ENCODE data around the gene PPP2R3C.
"Not testable (repeated sequence)": the region's sequence is repeated elsewhere in the genome, so short reads cannot be mapped to it uniquely, and the experiment has no call there.

PPP2R3C gene

DNA sequence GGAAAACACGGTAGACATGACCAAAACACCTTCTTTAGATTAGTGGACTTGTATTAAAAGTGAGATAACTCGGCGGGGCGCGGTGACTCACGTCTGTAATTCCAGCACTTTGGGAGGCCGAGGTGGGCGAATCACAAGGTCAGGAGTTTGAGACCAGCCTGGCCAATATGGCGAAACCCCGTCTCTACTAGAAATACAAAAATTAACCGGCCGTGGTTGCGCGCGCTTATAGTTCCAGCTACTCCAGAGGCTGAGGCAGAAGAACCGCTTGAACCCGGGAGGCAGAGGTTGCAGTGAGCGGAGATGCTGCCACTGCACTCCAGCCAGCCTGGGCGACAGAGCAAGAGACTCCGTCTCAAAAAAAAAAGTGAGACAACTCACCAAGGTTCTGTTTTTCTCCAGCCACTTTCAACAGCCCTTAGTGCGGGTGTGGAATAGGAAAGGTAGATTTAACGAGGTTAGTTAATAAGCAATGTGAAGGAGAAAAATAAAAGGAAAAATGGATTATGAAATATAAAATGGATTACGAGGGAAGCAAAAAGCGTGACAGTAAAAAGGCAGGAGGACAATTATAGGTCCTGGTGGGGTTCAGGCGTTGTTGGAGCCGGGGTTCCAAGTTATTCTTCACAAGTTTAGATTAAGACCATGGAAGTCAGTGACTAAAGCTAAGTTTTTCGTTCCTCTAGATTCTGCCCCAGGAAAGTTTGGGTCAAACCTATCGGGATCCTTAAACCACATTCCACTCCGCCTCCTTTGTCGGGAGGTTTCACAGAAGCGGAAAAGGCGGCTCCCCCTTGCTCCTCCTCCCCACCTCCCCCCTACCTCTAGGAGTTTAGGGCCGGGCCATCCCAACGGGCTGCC, 534 bp downstream of the PPP2R3C start:
- H3K27me3 Mint-ChIP-seq, result no peaks in the 10 kb centered on the region
- ATAC-seq (replicated peaks; ENCODE audit: extremely low read depth, poor library complexity, severe bottlenecking), result no peak
- no peak for DNase-seq (ENCODE audit: low spot score in 2 of 2)
- peaks cover 59% of the 10 kb centered on the region for H3K4me1 Mint-ChIP-seq
- H3K4me3 Mint-ChIP-seq, result peak overlapping the region; percentile 97
- no peaks in the 10 kb centered on the region for H3K9me3 Mint-ChIP-seq
- H3K27ac Mint-ChIP-seq (ENCODE audit: low read depth), result peak overlapping the region; percentile 99
- peaks cover 42% of the 10 kb centered on the region for H3K36me3 Mint-ChIP-seq (ENCODE audit: insufficient read depth)

DNA sequence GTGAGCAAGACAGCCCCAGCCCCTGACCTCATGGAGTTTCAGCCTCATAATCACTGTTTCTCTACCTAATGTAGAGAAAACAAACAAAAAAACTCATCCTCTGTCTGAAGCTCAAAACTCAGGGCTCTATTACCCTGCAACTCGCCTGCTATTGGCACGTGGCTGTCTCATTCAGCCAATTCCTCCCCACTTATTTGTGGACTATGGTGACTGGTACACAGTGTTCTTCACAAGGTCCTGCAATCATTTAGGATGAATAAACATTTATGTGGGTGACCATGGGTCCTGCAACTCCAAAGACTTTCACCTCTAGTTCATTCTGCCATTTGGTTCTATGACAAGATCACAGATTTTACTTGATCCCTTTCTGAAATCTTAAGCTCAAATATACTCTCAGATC, 4.7 kb downstream of the PPP2R3C start:
- no peaks in the 10 kb centered on the region for H3K27me3 Mint-ChIP-seq
- ATAC-seq (replicated peaks; ENCODE audit: extremely low read depth, poor library complexity, severe bottlenecking) (no peak), DNase-seq (ENCODE audit: low spot score in 2 of 2) (no peak)
- peaks cover 62% of the 10 kb centered on the region for H3K36me3 Mint-ChIP-seq (ENCODE audit: insufficient read depth)
- H3K9me3 Mint-ChIP-seq, result no peaks in the 10 kb centered on the region
- H3K4me1 Mint-ChIP-seq, result peaks cover 48% of the 10 kb centered on the region
- H3K27ac Mint-ChIP-seq (ENCODE audit: low read depth), result peak overlapping the region; percentile 35
- H3K4me3 Mint-ChIP-seq, result peak overlapping the region; percentile 47

DNA sequence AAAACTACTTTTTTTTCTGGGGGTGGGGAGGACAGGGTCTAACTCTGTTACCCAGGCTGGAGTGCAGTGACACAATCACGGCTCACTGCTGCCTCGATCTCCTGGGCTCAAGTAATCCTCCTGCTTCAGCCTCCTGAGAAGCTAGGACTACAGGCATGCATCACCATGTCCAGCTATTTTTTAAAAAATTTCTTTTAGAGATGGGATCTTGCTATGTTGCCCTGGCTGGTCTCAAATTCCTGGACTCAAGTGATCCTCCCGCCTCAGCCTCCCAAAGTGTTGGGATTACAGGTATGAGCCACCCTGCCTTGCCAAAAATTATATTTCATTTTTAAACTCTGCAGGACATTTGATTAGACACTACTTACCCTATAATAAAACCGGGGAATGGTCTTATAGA, 5.5 kb downstream of the PPP2R3C start:
- Mint-ChIP-seq H3K27me3 (no peaks in the 10 kb centered on the region), H3K27ac (ENCODE audit: low read depth) (no peak overlapping the region), H3K4me3 (no peak overlapping the region), H3K9me3 (no peaks in the 10 kb centered on the region), H3K36me3 (ENCODE audit: insufficient read depth) (peaks cover 64% of the 10 kb centered on the region), H3K4me1 (peaks cover 45% of the 10 kb centered on the region)
- DNase-seq (ENCODE audit: low spot score in 2 of 2) (no peak), ATAC-seq (replicated peaks; ENCODE audit: extremely low read depth, poor library complexity, severe bottlenecking) (no peak)

- Mint-ChIP-seq H3K36me3 (ENCODE audit: insufficient read depth) (peaks cover 65% of the 10 kb centered on the region), H3K9me3 (no peaks in the 10 kb centered on the region), H3K27ac (ENCODE audit: low read depth) (no peak overlapping the region), H3K4me3 (no peak overlapping the region), H3K27me3 (no peaks in the 10 kb centered on the region), H3K4me1 (peaks cover 30% of the 10 kb centered on the region)
- no peak for ATAC-seq (replicated peaks; ENCODE audit: extremely low read depth, poor library complexity, severe bottlenecking)
- no peak for DNase-seq (ENCODE audit: low spot score in 2 of 2)
Measured at GRCh38 chr14:35114036-35114435, 7.8 kb downstream of the PPP2R3C start.

- Mint-ChIP-seq H3K36me3 (ENCODE audit: insufficient read depth) (peaks cover 65% of the 10 kb centered on the region), H3K4me1 (peaks cover 30% of the 10 kb centered on the region), H3K27ac (ENCODE audit: low read depth) (no peak overlapping the region), H3K9me3 (no peaks in the 10 kb centered on the region), H3K4me3 (no peak overlapping the region), H3K27me3 (no peaks in the 10 kb centered on the region)
- ATAC-seq (replicated peaks; ENCODE audit: extremely low read depth, poor library complexity, severe bottlenecking), result no peak
- no peak for DNase-seq (ENCODE audit: low spot score in 2 of 2)
Measured at GRCh38 chr14:35113308-35113950, 8.4 kb downstream of the PPP2R3C start.

GRCh38 chr14:35112641-35113040, 9.1 kb downstream of the PPP2R3C start:
- Mint-ChIP-seq H3K27me3 (no peaks in the 10 kb centered on the region), H3K4me3 (no peak overlapping the region), H3K4me1 (peaks cover 23% of the 10 kb centered on the region), H3K36me3 (ENCODE audit: insufficient read depth) (peaks cover 63% of the 10 kb centered on the region), H3K27ac (ENCODE audit: low read depth) (no peak overlapping the region), H3K9me3 (no peaks in the 10 kb centered on the region)
- DNase-seq (ENCODE audit: low spot score in 2 of 2) (no peak), ATAC-seq (replicated peaks; ENCODE audit: extremely low read depth, poor library complexity, severe bottlenecking) (no peak)

DNA sequence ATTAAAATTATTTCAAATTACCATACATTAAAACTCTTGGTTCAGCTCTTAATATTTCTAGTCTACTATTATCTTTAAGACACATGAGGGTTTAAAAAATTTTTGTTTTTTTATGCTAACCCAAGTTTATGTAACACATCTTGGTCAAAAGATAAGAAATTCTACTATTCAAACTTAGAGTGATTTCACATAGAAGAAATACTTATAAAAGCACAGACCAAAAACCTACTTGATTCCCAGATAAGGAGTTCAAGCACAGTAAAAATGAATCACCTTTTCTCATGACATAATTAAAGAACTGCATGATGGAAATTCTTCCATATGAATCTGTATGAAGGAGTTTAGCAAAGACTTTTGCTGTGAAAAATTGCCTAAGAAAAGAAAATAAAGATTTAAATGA, 13.9 kb downstream of the PPP2R3C start:
- H3K9me3 Mint-ChIP-seq, result no peaks in the 10 kb centered on the region
- peaks cover 2% of the 10 kb centered on the region for H3K4me1 Mint-ChIP-seq
- no peak for ATAC-seq (replicated peaks; ENCODE audit: extremely low read depth, poor library complexity, severe bottlenecking)
- peaks cover 46% of the 10 kb centered on the region for H3K36me3 Mint-ChIP-seq (ENCODE audit: insufficient read depth)
- H3K27ac Mint-ChIP-seq (ENCODE audit: low read depth), result no peak overlapping the region
- H3K27me3 Mint-ChIP-seq, result no peaks in the 10 kb centered on the region
- no peak overlapping the region for H3K4me3 Mint-ChIP-seq
- no peak for DNase-seq (ENCODE audit: low spot score in 2 of 2)

DNA sequence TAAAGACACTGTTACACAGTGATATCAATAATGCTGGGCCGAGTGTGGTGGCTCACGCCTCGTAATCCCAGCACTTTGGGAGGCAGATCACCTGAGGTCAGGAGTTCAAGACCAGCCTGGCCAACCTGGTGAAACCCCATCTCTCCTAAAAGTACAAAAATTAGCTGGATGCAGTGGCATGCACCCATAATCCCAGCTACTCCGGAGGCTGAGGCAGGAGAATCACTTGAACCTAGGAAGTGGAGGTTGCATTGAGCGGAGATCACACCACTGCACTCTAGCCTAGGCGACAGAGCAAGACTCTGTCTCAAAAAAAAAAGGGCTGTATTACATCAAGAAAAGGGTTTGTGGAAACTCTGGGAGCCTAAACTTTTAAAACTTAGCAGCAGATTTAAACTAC, 27.1 kb downstream of the PPP2R3C start:
- H3K27me3 Mint-ChIP-seq; H3K27ac Mint-ChIP-seq (ENCODE audit: low read depth); H3K9me3 Mint-ChIP-seq; H3K4me1 Mint-ChIP-seq; ATAC-seq (replicated peaks; ENCODE audit: extremely low read depth, poor library complexity, severe bottlenecking); DNase-seq (ENCODE audit: low spot score in 2 of 2); H3K4me3 Mint-ChIP-seq: not testable (repeated sequence)
- peaks cover 69% of the 10 kb centered on the region for H3K36me3 Mint-ChIP-seq (ENCODE audit: insufficient read depth)

DNA sequence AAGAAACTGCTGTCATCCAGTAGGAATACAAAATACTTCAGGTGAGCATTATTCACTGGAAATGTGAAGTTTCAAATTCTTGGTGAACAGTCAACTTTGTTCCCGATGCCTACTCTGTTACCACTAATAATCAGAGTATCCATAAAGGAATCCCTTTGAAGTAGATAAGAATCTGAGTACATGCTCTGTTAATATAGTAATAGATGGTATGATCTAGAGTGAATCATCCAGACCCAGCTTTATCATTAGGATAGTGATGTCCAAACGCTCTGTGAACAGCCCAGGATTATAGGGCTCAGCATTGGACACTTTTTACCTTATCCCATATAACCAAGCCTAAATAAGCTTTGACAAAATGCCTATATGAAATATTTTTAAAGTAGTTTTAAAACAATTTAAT, 33.3 kb downstream of the PPP2R3C start:
- Mint-ChIP-seq H3K36me3 (ENCODE audit: insufficient read depth) (peaks cover 59% of the 10 kb centered on the region), H3K27me3 (no peaks in the 10 kb centered on the region), H3K4me3 (no peak overlapping the region), H3K27ac (ENCODE audit: low read depth) (peak overlapping the region; percentile 39), H3K9me3 (no peaks in the 10 kb centered on the region), H3K4me1 (peaks cover 4% of the 10 kb centered on the region)
- no peak for ATAC-seq (replicated peaks; ENCODE audit: extremely low read depth, poor library complexity, severe bottlenecking)
- DNase-seq (ENCODE audit: low spot score in 2 of 2), result no peak

DNA sequence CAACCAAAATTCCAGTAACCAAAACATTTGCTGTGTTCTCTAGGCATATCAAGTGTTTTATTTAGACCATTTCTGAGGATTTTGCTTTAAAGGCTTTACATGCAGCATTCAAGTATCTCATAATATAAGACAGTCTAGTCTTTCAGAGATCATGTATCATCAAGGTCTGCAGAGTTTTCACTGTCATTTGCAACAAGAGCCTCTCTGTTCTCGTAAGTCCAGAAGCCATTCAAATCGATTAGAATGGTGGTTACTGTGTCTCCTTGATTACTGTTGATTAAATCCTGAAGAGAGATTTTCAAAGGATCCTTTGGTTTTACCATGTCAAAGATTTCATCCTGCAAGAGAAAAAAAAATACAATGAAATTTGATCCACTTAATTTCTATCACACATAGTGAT, 36.3 kb downstream of the PPP2R3C start:
- Mint-ChIP-seq H3K27ac (ENCODE audit: low read depth) (peak overlapping the region; percentile 61), H3K4me3 (no peak overlapping the region)

GRCh38 chr14:35083530-35084150, 38.1 kb downstream of the PPP2R3C start:
- peaks cover 4% of the 10 kb centered on the region for H3K4me1 Mint-ChIP-seq
- ATAC-seq (replicated peaks; ENCODE audit: extremely low read depth, poor library complexity, severe bottlenecking) (no peak), DNase-seq (ENCODE audit: low spot score in 2 of 2) (no peak)
- no peaks in the 10 kb centered on the region for H3K27me3 Mint-ChIP-seq
- no peaks in the 10 kb centered on the region for H3K9me3 Mint-ChIP-seq
- H3K27ac Mint-ChIP-seq (ENCODE audit: low read depth), result no peak overlapping the region
- H3K36me3 Mint-ChIP-seq (ENCODE audit: insufficient read depth), result peaks cover 54% of the 10 kb centered on the region
- no peak overlapping the region for H3K4me3 Mint-ChIP-seq

More for the DNA sequence above, 36.3 kb downstream of the PPP2R3C start:
- DNase-seq (ENCODE audit: low spot score in 2 of 2) (no peak), ATAC-seq (replicated peaks; ENCODE audit: extremely low read depth, poor library complexity, severe bottlenecking) (no peak)
- H3K4me1 Mint-ChIP-seq, result peaks cover 4% of the 10 kb centered on the region
- H3K36me3 Mint-ChIP-seq (ENCODE audit: insufficient read depth), result peaks cover 51% of the 10 kb centered on the region
- no peaks in the 10 kb centered on the region for H3K9me3 Mint-ChIP-seq
- no peaks in the 10 kb centered on the region for H3K27me3 Mint-ChIP-seq

- Mint-ChIP-seq H3K4me1 (no peaks in the 10 kb centered on the region), H3K27me3 (no peaks in the 10 kb centered on the region), H3K4me3 (no peak overlapping the region), H3K36me3 (ENCODE audit: insufficient read depth) (peaks cover 38% of the 10 kb centered on the region), H3K27ac (ENCODE audit: low read depth) (no peak overlapping the region), H3K9me3 (no peaks in the 10 kb centered on the region)
- DNase-seq (ENCODE audit: low spot score in 2 of 2), result no peak
- no peak for ATAC-seq (replicated peaks; ENCODE audit: extremely low read depth, poor library complexity, severe bottlenecking)
Measured at GRCh38 chr14:35079742-35080141, 42.0 kb downstream of the PPP2R3C start.

- Mint-ChIP-seq H3K27me3 (no peaks in the 10 kb centered on the region), H3K36me3 (ENCODE audit: insufficient read depth) (peaks cover 30% of the 10 kb centered on the region), H3K9me3 (no peaks in the 10 kb centered on the region), H3K4me1 (no peaks in the 10 kb centered on the region), H3K27ac (ENCODE audit: low read depth) (peak overlapping the region; percentile 32), H3K4me3 (no peak overlapping the region)
- no peak for ATAC-seq (replicated peaks; ENCODE audit: extremely low read depth, poor library complexity, severe bottlenecking)
- DNase-seq (ENCODE audit: low spot score in 2 of 2), result no peak
Measured at GRCh38 chr14:35078082-35078481, 43.7 kb downstream of the PPP2R3C start.

Data from central memory CD8-positive, alpha-beta T cell (primary cell).